ENCODE data around the gene CD300LG.
"Not testable (repeated sequence)": the region's sequence is repeated elsewhere in the genome, so short reads cannot be mapped to it uniquely, and the experiment has no call there.

The CD300LG gene, protein sequence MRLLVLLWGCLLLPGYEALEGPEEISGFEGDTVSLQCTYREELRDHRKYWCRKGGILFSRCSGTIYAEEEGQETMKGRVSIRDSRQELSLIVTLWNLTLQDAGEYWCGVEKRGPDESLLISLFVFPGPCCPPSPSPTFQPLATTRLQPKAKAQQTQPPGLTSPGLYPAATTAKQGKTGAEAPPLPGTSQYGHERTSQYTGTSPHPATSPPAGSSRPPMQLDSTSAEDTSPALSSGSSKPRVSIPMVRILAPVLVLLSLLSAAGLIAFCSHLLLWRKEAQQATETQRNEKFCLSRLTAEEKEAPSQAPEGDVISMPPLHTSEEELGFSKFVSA

DNA sequence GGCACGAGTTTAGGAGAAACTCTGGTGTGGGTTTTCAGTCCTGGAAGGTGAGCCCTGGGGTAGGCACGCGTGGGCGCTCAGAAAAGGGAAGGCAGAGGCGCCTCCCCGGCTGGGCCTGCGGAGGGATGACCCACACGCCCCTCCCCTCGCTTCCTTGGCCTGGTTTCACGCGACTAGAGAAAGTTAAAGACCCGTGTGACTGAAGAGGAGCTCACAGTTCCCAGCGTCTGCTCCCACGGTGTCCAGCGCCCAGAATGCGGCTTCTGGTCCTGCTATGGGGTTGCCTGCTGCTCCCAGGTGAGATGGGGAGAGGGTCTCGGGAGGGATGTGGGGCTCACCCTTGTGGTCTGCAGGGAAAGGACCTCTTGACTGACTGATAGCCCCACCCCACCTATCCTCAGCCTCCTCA lies at the start of gene CD300LG:
Gene CD300LG (plus strand): TSS at position 214 of the 409 bp plus-strand sequence. CDS start 41 bp downstream, at position 255.
- no peak for DNase-seq (ENCODE audit: low read depth)

DNA sequence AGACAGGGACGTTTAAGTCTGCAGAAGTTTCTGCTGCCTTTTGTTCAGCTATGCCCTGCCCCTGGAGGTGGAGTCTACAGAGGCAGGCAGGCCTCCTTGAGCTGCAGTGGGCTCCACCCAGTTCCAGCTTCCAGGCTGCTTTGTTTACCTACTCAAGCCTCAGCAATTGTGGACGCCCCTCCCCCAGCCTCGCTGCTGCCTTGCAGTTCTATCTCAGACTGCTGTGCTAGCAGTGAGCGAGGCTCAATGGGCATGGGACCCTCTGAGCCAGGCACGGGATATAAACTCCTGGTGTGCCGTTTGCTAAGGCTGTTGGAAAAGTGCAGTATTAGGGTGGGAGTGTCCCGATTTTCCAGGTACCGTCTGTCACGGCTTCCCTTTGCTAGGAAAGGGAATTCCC lies 49.0 kb upstream of the CD300LG start:
- not testable (repeated sequence) for DNase-seq (ENCODE audit: low read depth)

DNA sequence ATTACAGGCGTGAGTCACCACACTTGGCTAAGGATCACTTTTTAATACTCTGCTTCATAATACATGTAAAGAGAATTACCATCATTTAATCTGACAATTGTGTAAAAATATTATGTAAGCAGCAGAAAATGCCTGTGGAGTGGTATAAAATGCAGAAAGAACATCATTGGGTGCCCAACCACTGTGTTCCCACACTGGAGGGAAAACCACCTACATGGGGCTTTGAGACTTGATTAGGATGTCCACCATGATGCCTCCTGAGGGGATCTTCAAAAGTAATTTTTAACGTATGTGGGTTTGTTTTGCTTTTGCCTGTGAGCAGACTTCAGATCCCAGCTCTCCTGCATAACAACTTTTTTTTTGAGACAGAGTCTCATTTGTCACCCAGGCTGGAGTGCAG lies 47.9 kb upstream of the CD300LG start:
- DNase-seq (ENCODE audit: low read depth): no peak

DNA sequence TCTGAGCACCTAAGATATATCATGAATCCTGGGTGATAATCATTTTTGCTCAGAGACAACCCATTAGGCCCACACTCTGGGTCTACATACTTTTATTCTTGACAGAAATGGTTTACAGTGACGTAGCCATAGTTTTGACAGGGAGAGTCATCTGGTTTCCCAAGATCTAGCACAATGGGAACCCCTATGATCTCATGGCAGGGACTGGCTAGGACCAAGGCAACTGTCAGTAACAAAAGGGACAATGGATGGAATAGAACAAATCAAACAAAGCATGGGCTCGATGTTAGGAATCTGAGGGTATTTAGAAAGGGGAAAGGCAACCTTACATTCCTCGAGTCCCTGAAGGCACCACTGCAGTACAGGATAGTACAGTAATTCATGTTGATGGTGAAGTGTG lies 46.2 kb upstream of the CD300LG start:
- no peak for DNase-seq (ENCODE audit: low read depth)

DNA sequence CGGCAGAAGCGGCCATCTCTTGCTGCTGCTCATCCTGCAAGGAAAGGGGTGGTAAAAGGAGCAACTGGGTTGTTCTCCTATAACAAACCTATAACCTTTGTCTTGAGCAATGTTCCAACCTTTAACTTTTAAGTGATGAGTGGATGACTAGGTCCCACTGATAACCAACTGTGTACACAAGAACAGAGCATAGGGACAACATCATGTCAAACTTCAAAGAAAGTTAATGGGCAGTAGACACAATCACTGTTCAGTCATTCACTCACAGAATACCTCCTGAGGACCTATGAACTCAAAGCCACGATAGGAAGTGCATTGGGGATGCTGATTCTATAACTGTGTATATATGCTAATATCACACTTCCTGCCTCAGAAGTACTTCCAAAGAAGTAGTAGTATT lies 45.1 kb upstream of the CD300LG start:
- DNase-seq (ENCODE audit: low read depth): no peak

DNA sequence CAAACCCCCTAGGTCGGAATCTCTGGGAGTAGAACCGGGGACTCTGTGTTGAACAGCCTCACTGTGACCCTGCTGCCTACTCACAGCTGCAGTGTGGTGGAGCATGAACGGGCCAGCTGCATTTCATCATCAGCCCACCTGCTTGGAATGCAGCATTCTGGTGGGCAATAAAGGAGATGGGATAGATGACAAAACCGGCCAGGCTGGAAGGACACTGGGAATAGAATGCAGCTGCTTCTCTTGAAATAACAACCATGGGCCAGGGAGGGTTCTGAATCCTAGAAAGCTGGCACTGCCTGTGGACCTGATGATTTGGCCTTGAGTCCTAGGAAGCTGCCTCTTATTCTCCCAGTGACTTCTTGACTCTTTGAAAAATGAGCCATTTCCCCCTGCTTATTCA lies 43.2 kb upstream of the CD300LG start:
- DNase-seq (ENCODE audit: low read depth): no peak

- no peak for DNase-seq (ENCODE audit: low read depth)
Measured at GRCh38 chr17:43805117-43805516, 41.9 kb upstream of the CD300LG start.

GRCh38 chr17:43808076-43808475 lies 38.9 kb upstream of the CD300LG start:
- no peak for DNase-seq (ENCODE audit: low read depth)

- no peak for DNase-seq (ENCODE audit: low read depth)
Measured at GRCh38 chr17:43809121-43809520, 37.9 kb upstream of the CD300LG start.

- DNase-seq (ENCODE audit: low read depth): no peak
Measured at GRCh38 chr17:43810226-43810715, 36.7 kb upstream of the CD300LG start.

GRCh38 chr17:43810823-43811222 lies 36.2 kb upstream of the CD300LG start:
- no peak for DNase-seq (ENCODE audit: low read depth)

DNA sequence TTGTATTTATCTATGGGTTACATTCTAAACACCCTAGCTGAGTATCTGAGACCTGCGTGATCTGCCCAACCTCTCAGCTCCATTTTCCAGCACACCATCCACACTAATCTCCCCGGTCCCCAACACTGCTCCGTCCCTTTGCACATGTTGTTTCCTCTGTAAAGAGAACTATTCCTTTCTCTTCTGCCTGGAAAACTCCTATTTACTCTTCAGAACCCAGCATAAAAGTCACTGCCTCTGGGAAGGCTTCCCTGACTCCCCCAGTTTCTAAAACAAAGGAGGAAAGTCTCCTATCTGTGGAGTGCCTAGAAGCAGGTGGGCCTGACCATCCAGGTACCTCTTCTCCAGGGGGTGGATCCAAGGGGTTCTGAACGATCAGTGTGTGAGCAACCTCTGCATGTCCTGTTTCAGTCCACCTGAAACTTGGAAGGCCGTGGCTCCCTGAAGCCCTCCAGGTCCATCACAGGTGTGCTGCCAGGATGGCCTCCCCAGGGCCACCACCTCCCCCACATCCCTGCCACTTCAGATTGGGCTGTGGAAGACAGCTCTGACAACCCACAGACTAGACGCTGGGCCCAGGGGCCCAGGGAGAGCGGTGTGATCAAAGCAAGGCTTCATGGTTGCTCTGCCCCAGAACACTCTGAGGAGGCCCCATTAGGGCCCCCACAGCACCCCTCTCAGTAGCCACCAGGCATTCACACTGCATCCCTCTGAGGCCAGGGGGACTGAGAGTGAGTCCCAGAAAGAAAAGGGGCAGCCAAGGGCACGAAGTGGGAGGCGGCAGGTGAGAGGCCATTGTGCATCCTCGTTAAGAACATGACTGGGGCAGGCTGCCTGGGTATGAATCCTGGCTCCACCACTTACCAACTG lies 34.3 kb upstream of the CD300LG start:
- no peak for DNase-seq (ENCODE audit: low read depth)

- no peak for DNase-seq (ENCODE audit: low read depth)
Measured at GRCh38 chr17:43813386-43813785, 33.6 kb upstream of the CD300LG start.

GRCh38 chr17:43814026-43814425 lies 33.0 kb upstream of the CD300LG start:
- DNase-seq (ENCODE audit: low read depth): no peak

DNA sequence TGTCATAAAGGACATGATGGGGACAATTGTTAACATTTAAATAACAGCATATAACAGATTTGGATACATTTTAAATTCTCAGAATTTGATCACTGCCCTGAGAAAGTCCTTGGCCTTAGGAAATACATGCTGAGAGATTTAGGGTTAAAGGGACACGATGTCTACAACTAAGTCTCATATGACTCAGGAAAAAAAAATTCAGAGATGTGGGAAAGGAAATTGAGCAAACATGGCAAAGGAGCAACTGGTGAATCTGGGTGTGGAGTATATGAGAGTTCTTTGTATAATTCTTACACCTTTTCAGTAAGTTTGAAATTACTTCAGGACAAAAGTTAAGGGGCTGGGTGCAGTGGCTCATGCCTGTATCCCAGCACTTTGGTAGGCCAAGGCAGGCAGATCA lies 32.3 kb upstream of the CD300LG start:
- DNase-seq (ENCODE audit: low read depth): no peak

DNA sequence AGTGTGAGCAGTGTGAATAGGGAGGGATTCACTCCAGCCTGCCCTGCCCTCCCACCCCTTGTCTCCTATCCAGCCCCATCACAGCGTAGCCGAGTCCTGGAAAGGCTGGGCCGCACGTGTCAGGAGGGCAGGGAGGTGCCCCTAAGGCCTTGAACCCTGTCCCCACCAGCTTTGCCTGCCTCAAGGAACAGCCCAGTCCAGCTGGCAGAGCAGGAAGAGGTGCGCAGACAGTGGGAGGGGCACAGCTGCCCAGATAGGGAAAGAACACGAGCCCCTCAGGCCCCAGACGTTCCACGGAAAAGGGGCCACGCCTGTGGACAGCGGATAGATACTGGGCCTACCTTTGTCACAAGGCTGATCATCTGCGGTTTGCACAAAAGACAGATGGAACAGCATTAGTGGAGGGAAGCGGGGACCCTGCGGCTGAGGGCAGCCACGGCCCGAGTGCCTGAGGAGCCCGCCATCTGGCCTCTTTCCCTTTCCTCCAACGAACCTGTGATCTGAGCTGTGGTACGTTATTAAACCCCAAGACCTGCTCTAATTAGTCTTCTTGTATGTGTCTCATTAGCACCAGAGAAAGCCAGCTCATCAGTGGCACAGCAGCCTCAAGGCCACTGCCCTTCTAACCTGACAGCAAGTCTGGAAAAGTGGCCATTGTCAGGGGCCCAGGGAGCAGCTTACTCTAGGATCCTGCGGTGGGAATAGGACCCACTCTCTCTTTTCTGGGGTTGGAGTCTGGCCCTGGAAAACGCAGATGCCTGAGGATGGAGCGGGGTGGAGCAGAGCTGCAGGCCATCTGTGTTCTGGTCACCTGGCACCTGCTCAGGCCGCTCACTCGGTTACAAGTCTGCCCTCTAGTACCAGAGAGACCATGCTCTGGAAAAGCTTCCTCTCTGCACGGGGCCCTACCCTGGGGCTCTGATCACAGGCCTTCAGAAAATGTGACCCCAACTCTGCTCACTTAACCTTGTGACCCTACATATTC lies 30.3 kb upstream of the CD300LG start:
- no peak for DNase-seq (ENCODE audit: low read depth)

DNA sequence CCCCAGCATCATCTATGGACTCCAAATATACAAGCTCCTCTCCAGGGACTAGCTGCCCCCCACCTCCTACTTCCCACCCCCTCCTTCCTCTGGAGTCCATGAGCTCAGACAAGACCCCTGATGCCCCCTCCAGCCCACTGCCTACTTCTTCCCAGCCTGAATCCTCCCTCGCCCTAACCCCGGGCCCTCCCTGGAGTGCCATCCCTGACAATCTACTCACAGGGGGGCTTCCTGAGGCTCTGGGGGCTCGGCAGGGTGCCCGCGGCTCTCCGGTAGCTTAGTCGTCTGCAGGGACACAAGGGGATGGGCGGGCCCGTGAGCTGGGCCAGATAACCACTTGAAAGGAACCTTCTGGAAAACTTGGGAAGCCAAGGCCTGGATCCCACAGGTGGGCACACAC lies 29.1 kb upstream of the CD300LG start:
- DNase-seq (ENCODE audit: low read depth): no peak

- no peak for DNase-seq (ENCODE audit: low read depth)
Measured at GRCh38 chr17:43818966-43819365, 28.0 kb upstream of the CD300LG start.

DNA sequence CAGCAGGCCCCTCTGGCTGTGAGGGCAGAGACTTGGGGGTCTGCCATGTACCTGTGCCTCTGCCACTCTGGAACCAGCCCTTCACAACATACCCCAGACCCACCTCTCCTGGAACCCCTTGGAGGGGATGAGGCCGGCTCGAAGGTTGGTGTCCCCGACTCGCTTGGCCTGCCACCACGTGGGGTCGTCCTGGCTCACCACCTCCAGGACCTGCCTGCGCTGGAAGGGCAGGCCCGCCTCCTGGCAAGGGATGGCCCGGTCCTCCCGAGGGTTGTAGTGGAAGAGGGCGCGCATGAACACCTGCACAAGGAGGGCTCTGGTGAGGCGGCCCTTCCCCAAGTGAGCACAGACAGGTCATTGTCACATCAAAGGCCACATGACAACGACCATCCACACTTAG lies 26.2 kb upstream of the CD300LG start:
- DNase-seq (ENCODE audit: low read depth): no peak

DNA sequence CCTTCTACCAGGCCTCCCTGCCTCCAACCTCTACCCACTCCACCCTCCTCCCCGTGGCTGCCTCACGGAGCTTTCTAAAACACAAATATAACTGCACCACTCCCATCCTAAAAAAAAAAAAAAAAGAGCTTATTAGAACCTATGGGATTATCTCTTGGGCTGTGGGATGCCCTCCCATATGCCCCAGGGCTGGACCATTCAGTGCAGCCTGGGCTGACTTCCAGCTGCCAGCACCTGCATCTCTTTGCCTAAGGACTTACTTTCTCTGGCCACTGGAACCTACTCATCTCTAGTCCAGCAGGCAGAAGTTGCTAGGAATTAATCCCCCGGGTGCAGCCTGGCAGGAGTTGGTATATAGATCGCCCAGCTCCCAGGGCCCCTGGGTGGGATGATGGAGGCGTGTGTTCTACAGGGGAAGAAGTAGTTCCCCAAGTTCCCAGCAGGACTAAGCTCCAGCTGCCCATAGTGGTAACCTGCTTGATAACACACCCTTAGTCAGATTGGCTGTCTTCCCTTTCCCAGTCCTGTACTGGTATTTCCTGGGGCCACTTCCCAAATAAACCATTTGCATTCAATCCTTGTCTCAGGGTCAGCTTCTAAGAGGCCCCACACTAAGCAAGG lies 24.3 kb upstream of the CD300LG start:
- no peak for DNase-seq (ENCODE audit: low read depth)

DNA sequence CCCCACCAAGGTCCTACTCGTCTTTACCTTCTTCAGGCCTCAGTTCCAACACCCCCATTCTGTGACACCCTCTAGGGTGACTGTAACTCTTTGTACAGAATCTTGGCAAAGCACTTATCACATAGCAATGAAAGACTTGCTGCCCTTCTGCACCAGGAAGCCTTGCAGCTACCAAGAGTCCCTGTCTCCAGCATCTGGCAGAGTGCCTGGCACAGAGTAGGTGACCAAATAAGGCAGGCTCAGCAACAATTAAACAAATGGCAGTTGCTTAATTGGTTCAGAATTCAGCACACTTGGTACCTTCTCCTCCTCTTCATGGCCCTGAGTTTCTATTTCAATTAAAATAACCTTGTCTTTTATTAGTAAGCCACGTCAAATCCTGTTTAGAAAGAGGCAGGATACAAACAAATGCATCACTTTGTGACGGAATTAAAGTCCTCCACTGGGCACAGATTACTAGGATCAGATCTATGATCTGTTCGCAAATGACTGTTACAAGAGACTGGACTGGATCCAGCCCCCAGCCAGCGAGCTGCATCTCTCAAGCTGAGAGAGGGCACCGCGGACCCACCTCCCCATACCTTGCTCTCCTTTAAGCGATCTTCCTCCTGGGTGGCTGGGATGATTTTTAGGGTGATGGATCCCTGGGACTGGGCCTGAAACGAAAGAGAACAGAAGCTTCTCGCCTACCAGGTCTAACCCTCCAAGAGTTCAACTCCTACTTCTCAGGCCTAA lies 23.5 kb upstream of the CD300LG start:
- no peak for DNase-seq (ENCODE audit: low read depth)
